Thymus (tissue), 11 donors: ENCODE data around the gene MFSD2A. TPM values are rescaled to one million over a fixed set of nuclear protein-coding genes. Genes with fewer than 3 reads are reported as not detected.

Experiments
- DNase-seq, 9 donors: peaks; one replicate each; pipeline ENCODE4 v3.0.0-alpha.2; 2013; ENCODE audit warnings: low spot score in 9 of 9, low read depth in 6 of 9, missing footprints in 1 of 9
- H3K27ac ChIP-seq, 2 donors: one replicate each; pipeline ENCODE4 v1.5.1; 2013; ENCODE audit warnings: control low read depth in 1 of 2, low read depth in 1 of 2, low read length in 1 of 2, mild to moderate bottlenecking in 1 of 2, moderate library complexity in 1 of 2
- H3K27me3 ChIP-seq, 2 donors: one replicate each; pipeline ENCODE4 v1.5.1; 2013; ENCODE audit warnings: low read length in 1 of 2; ENCODE audit not compliant: control insufficient read depth in 2 of 2, insufficient read depth in 1 of 2
- H3K36me3 ChIP-seq, 2 donors: one replicate each; pipeline ENCODE4 v1.5.1; 2013; ENCODE audit warnings: low read length in 1 of 2, mild to moderate bottlenecking in 1 of 2, moderate library complexity in 1 of 2; ENCODE audit not compliant: control insufficient read depth in 2 of 2, insufficient read depth in 2 of 2
- H3K4me1 ChIP-seq, 2 donors: one replicate each; pipeline ENCODE4 v1.5.1; 2013; ENCODE audit warnings: low read length in 2 of 2; ENCODE audit not compliant: control insufficient read depth in 2 of 2, insufficient read depth in 2 of 2
- H3K4me3 ChIP-seq, 2 donors: one replicate each; pipeline ENCODE4 v1.5.1; 2013; ENCODE audit warnings: low read length in 2 of 2, control low read depth in 1 of 2, mild to moderate bottlenecking in 1 of 2
- H3K9me3 ChIP-seq, 2 donors: one replicate each; pipeline ENCODE4 v1.5.1; 2013; ENCODE audit warnings: low read length in 1 of 2, mild to moderate bottlenecking in 1 of 2; ENCODE audit not compliant: control insufficient read depth in 2 of 2, insufficient read depth in 1 of 2
- WGBS: extraction: QIAGEN DNeasy Blood & Tissue Kit; methylation state at CpG from one replicate; pipeline ENCODE4 v1.1.7; 2013; 5-methylcytosine and 5-hydroxymethylcytosine counted together
- polyA plus RNA-seq: library from polyadenylated mRNA; stranded (reverse); fragments of 200-250 nt; gene quantifications from one replicate; pipeline ENCODE4 v1.2.3, GENCODE V29; 2013
- total RNA-seq: library from RNA; stranded (reverse); fragments of 120-200 nt; gene quantifications from one replicate; pipeline ENCODE4 v1.2.4, GENCODE V29; 2013
- donor health status: healthy.

MFSD2A gene
- total and polyA plus RNA-seq, 2 donors = 2.3 to 2.9 TPM

GRCh38 chr1:39949891-39950290 lies 5.1 kb upstream of the MFSD2A start:
- Histone ChIP-seq H3K4me1 (peaks cover 0 to 10% of the 10 kb centered on the region in 2 donors), H3K36me3 (no peaks in the 10 kb centered on the region), H3K9me3 (no peaks in the 10 kb centered on the region), H3K27me3 (peaks cover 0 to 4% of the 10 kb centered on the region in 2 donors), H3K27ac (no peak overlapping the region), H3K4me3 (no peak overlapping the region)
- 97% methylated on average over 2 of the region's 2 CpGs for WGBS
- DNase-seq = no peak

DNA sequence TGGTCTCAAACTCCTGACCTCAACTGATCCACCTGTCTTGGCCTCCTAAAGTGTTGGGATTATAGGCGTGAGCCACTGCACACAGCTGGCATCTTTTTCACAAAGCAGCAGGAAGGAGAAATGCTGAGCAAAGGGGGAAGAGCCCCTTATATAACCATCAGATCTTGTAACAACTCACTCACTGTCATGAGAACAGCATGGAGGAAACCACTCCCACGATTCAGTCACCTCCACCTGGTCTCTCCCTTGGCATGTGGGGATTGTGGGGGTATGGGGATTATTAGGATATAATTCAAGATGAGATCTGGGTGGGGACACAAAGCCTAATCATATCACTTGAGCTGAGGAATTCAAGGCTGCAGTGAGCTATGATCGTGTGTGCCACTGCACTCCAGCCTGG lies 3.0 kb upstream of the MFSD2A start:
- DNase-seq = no peak
- Histone ChIP-seq H3K4me3 (no peak overlapping the region), H3K36me3 (no peaks in the 10 kb centered on the region), H3K9me3 (no peaks in the 10 kb centered on the region), H3K27ac (no peak overlapping the region), H3K4me1 (peaks cover 8 to 22% of the 10 kb centered on the region in 2 donors), H3K27me3 (peaks cover 0 to 11% of the 10 kb centered on the region in 2 donors)
- 74% methylated on average over 3 of the region's 3 CpGs for WGBS

GRCh38 chr1:39952359-39953110 lies 2.4 kb upstream of the MFSD2A start:
- no peak for DNase-seq
- Histone ChIP-seq H3K4me3 (no peak overlapping the region), H3K27ac (no peak overlapping the region), H3K27me3 (peaks cover 0 to 11% of the 10 kb centered on the region in 2 donors), H3K9me3 (no peaks in the 10 kb centered on the region), H3K36me3 (no peaks in the 10 kb centered on the region), H3K4me1 (peaks cover 8 to 26% of the 10 kb centered on the region in 2 donors)
- WGBS = 95% methylated on average over 8 of the region's 8 CpGs

- no peak overlapping the region for H3K27ac ChIP-seq
- no peaks in the 10 kb centered on the region for H3K9me3 ChIP-seq
- peaks cover 8 to 27% of the 10 kb centered on the region in 2 donors for H3K4me1 ChIP-seq
- DNase-seq = no peak
- WGBS = 64% methylated on average over 17 of the region's 17 CpGs
- H3K36me3 ChIP-seq = peaks cover 0 to 5% of the 10 kb centered on the region in 2 donors
- peaks cover 0 to 11% of the 10 kb centered on the region in 2 donors for H3K27me3 ChIP-seq
- H3K4me3 ChIP-seq = peak overlapping the region; percentile 12 to 52
Observed at GRCh38 chr1:39954324-39954869, 548 bp upstream of the MFSD2A start.

- H3K4me1 ChIP-seq = peaks cover 16 to 40% of the 10 kb centered on the region in 2 donors
- peaks cover 0 to 11% of the 10 kb centered on the region in 2 donors for H3K27me3 ChIP-seq
- peak overlapping the region; percentile 52 for H3K4me3 ChIP-seq
- peaks cover 0 to 4% of the 10 kb centered on the region in 2 donors for H3K9me3 ChIP-seq
- no peak overlapping the region for H3K27ac ChIP-seq
- DNase-seq = peak in 5 of 9 donors; percentile 26 to 69 (median 33)
- 25% methylated on average over 36 of the region's 36 CpGs for WGBS
- peaks cover 0 to 5% of the 10 kb centered on the region in 2 donors for H3K36me3 ChIP-seq
Observed at GRCh38 chr1:39955547-39956539, 898 bp downstream of the MFSD2A start.

- Histone ChIP-seq H3K27me3 (peaks cover 0 to 11% of the 10 kb centered on the region in 2 donors), H3K9me3 (peaks cover 0 to 4% of the 10 kb centered on the region in 2 donors), H3K4me1 (peaks cover 19 to 43% of the 10 kb centered on the region in 2 donors), H3K4me3 (no peak overlapping the region), H3K27ac (no peak overlapping the region), H3K36me3 (peaks cover 0 to 5% of the 10 kb centered on the region in 2 donors)
- 98% methylated on average over 3 of the region's 3 CpGs for WGBS
- DNase-seq = no peak
Observed at GRCh38 chr1:39957299-39958015, 2.5 kb downstream of the MFSD2A start.

- 94% methylated on average over 7 of the region's 7 CpGs for WGBS
- Histone ChIP-seq H3K36me3 (peaks cover 0 to 5% of the 10 kb centered on the region in 2 donors), H3K27me3 (peaks cover 0 to 11% of the 10 kb centered on the region in 2 donors), H3K4me1 (peaks cover 19 to 43% of the 10 kb centered on the region in 2 donors), H3K27ac (no peak overlapping the region), H3K4me3 (no peak overlapping the region), H3K9me3 (peaks cover 0 to 4% of the 10 kb centered on the region in 2 donors)
- no peak for DNase-seq
Observed at GRCh38 chr1:39958403-39959200, 3.7 kb downstream of the MFSD2A start.
